ENCODE measurements around the gene TSPEAR. TPM values are rescaled to one million over a fixed set of nuclear protein-coding genes. Genes with fewer than 3 reads are reported as not detected.

TSPEAR gene
- total and polyA plus RNA-seq, 2 of the 13 experiments (the other 11 are each of a cell fraction or from before 2014, with no cell fraction given), result 0.07 to 0.32 TPM

DNA sequence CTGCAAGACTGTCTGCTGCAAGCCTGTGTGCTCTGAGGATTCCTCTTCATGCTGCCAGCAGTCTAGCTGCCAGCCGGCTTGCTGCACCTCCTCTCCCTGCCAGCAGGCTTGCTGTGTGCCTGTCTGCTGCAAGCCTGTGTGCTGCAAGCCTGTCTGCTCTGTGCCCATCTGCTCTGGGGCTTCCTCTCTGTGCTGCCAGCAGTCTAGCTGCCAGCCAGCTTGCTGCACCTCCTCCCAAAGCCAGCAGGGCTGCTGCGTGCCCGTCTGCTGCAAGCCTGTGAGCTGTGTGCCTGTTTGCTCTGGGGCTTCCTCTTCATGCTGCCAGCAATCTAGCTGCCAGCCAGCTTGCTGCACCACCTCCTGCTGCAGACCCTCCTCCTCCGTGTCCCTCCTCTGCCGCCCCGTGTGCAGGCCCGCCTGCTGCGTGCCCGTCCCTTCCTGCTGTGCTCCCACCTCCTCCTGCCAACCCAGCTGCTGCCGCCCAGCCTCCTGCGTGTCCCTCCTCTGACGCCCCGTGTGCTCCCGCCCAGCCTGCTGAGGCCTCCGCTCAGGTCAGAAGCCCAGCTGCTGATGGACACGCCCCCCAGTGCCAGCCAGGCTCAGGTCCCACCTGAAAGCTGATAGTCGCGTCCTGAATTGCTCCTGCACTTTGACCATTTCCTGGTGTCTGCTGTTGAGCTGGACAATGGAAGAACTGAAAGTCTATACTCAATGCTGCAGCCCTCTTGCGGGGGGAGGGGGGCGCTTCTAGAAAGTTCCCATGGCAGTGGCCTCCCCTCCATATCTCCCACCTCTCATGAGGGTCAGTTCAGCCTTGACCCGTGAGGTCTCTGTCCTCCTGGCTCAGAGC lies 136.7 kb downstream of the TSPEAR start (continued):
- TF ChIP-seq, protein P1, sequence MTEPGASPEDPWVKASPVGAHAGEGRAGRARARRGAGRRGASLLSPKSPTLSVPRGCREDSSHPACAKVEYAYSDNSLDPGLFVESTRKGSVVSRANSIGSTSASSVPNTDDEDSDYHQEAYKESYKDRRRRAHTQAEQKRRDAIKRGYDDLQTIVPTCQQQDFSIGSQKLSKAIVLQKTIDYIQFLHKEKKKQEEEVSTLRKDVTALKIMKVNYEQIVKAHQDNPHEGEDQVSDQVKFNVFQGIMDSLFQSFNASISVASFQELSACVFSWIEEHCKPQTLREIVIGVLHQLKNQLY (CRISPR knock-in tag; IDR thresholded peaks at IDR 0.05), result 0 out of 2 replicates have a peak, but pooled peaks have one; percentile 37
- TF ChIP-seq, protein P2, sequence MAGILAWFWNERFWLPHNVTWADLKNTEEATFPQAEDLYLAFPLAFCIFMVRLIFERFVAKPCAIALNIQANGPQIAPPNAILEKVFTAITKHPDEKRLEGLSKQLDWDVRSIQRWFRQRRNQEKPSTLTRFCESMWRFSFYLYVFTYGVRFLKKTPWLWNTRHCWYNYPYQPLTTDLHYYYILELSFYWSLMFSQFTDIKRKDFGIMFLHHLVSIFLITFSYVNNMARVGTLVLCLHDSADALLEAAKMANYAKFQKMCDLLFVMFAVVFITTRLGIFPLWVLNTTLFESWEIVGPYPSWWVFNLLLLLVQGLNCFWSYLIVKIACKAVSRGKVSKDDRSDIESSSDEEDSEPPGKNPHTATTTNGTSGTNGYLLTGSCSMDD (CRISPR knock-in tag; IDR thresholded peaks at IDR 0.05), result no peak
- TF ChIP-seq TEAD3 (CRISPR knock-in tag; optimal IDR thresholded peaks at IDR 0.05; ENCODE audit: borderline replicate concordance) (peak; percentile 51), ZNF230 (CRISPR knock-in tag; IDR thresholded peaks at IDR 0.05) (no peak), TCF12 (IDR thresholded peaks at IDR 0.05) (no peak), TCF12 (CRISPR knock-in tag; IDR thresholded peaks at IDR 0.05) (no peak), ZNF543 (CRISPR knock-in tag; IDR thresholded peaks at IDR 0.05) (peak; percentile 83), FOXC1 (CRISPR knock-in tag; IDR thresholded peaks at IDR 0.05; ENCODE audit: borderline replicate concordance) (0 out of 2 replicates have a peak, but pooled peaks have one; percentile 29), MEIS2 (CRISPR knock-in tag; IDR thresholded peaks at IDR 0.05) (peak; percentile 63; the same call in 1 of the 2 replicates), KLF9 (CRISPR knock-in tag; IDR thresholded peaks at IDR 0.05; ENCODE audit: low read depth) (0 out of 2 replicates have a peak, but pooled peaks have one; percentile 69), ZNF781 (CRISPR knock-in tag; IDR thresholded peaks at IDR 0.05; ENCODE audit: borderline replicate concordance, not compliant biosample characterization) (no peak), JUNB (CRISPR knock-in tag; IDR thresholded peaks at IDR 0.05; ENCODE audit: borderline replicate concordance) (no peak), HOXA9 (CRISPR knock-in tag; IDR thresholded peaks at IDR 0.05; ENCODE audit: borderline replicate concordance) (no peak), PCBP1 (IDR thresholded peaks at IDR 0.05; ENCODE audit: borderline replicate concordance, low read depth, low read length) (no peak), ZNF160 (CRISPR knock-in tag; IDR thresholded peaks at IDR 0.05) (no peak), ZNF570 (CRISPR knock-in tag; IDR thresholded peaks at IDR 0.05; ENCODE audit: borderline replicate concordance) (no peak)
- TF ChIP-seq, protein P3, sequence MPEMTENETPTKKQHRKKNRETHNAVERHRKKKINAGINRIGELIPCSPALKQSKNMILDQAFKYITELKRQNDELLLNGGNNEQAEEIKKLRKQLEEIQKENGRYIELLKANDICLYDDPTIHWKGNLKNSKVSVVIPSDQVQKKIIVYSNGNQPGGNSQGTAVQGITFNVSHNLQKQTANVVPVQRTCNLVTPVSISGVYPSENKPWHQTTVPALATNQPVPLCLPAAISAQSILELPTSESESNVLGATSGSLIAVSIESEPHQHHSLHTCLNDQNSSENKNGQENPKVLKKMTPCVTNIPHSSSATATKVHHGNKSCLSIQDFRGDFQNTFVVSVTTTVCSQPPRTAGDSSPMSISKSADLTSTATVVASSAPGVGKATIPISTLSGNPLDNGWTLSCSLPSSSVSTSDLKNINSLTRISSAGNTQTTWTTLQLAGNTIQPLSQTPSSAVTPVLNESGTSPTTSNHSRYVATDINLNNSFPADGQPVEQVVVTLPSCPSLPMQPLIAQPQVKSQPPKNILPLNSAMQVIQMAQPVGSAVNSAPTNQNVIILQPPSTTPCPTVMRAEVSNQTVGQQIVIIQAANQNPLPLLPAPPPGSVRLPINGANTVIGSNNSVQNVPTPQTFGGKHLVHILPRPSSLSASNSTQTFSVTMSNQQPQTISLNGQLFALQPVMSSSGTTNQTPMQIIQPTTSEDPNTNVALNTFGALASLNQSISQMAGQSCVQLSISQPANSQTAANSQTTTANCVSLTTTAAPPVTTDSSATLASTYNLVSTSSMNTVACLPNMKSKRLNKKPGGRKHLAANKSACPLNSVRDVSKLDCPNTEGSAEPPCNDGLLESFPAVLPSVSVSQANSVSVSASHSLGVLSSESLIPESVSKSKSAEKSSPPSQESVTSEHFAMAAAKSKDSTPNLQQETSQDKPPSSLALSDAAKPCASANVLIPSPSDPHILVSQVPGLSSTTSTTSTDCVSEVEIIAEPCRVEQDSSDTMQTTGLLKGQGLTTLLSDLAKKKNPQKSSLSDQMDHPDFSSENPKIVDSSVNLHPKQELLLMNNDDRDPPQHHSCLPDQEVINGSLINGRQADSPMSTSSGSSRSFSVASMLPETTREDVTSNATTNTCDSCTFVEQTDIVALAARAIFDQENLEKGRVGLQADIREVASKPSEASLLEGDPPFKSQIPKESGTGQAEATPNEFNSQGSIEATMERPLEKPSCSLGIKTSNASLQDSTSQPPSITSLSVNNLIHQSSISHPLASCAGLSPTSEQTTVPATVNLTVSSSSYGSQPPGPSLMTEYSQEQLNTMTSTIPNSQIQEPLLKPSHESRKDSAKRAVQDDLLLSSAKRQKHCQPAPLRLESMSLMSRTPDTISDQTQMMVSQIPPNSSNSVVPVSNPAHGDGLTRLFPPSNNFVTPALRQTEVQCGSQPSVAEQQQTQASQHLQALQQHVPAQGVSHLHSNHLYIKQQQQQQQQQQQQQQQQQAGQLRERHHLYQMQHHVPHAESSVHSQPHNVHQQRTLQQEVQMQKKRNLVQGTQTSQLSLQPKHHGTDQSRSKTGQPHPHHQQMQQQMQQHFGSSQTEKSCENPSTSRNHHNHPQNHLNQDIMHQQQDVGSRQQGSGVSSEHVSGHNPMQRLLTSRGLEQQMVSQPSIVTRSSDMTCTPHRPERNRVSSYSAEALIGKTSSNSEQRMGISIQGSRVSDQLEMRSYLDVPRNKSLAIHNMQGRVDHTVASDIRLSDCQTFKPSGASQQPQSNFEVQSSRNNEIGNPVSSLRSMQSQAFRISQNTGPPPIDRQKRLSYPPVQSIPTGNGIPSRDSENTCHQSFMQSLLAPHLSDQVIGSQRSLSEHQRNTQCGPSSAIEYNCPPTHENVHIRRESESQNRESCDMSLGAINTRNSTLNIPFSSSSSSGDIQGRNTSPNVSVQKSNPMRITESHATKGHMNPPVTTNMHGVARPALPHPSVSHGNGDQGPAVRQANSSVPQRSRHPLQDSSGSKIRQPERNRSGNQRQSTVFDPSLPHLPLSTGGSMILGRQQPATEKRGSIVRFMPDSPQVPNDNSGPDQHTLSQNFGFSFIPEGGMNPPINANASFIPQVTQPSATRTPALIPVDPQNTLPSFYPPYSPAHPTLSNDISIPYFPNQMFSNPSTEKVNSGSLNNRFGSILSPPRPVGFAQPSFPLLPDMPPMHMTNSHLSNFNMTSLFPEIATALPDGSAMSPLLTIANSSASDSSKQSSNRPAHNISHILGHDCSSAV (CRISPR knock-in tag; IDR thresholded peaks at IDR 0.05; ENCODE audit: borderline replicate concordance), result no peak
- TF ChIP-seq, protein P4, sequence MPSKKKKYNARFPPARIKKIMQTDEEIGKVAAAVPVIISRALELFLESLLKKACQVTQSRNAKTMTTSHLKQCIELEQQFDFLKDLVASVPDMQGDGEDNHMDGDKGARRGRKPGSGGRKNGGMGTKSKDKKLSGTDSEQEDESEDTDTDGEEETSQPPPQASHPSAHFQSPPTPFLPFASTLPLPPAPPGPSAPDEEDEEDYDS (CRISPR knock-in tag; IDR thresholded peaks at IDR 0.05), result peak; percentile 61; the same call in 1 of the 2 replicates
- TF ChIP-seq, protein P5, sequence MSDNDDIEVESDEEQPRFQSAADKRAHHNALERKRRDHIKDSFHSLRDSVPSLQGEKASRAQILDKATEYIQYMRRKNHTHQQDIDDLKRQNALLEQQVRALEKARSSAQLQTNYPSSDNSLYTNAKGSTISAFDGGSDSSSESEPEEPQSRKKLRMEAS (IDR thresholded peaks at IDR 0.05), result peak; percentile 58
